ENCODE measurements around the gene SNORC. TPM values are rescaled to one million over a fixed set of nuclear protein-coding genes. Genes with fewer than 3 reads are reported as not detected.

The SNORC gene
- total RNA-seq, 1 donor from 2014 or later = 2.1 TPM

DNA sequence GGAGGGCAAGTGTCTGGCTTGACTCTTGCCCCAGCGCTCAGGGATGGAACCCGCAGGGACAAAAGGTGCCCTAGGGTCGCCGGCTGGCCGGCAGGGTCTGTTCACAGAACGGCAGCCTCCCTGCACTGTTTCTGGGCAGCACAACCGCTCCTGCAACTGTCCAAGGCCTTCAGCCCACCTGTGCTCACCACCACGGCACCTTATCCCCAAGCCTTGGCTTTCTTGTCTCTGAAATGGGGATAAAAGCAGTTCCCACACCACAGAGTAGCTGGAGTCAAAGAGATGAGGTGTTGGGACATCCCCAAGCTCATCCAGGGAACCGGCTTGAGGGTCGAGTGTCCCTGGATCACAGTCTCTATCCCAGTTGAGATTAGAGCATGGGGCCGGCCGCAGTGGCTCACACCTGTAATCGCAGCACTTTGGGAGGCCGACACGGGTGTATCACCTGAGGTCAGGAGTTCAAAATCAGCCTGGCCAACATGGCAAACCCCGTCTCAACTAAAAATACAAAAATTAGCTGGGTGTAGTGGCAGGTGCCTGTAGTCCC, 4.7 kb downstream of the SNORC start:
- Mint-ChIP-seq H3K4me3 (ENCODE audit: unreplicated experiment) (peak overlapping the region; percentile 60), H3K4me1 (ENCODE audit: unreplicated experiment) (peaks cover 4% of the 10 kb centered on the region), H3K36me3 (ENCODE audit: unreplicated experiment) (no peaks in the 10 kb centered on the region), H3K27me3 (ENCODE audit: unreplicated experiment) (peaks cover 7% of the 10 kb centered on the region), H3K9me3 (ENCODE audit: unreplicated experiment) (no peaks in the 10 kb centered on the region), H3K27ac (ENCODE audit: unreplicated experiment) (no peak overlapping the region)
- TF ChIP-seq, protein P1, sequence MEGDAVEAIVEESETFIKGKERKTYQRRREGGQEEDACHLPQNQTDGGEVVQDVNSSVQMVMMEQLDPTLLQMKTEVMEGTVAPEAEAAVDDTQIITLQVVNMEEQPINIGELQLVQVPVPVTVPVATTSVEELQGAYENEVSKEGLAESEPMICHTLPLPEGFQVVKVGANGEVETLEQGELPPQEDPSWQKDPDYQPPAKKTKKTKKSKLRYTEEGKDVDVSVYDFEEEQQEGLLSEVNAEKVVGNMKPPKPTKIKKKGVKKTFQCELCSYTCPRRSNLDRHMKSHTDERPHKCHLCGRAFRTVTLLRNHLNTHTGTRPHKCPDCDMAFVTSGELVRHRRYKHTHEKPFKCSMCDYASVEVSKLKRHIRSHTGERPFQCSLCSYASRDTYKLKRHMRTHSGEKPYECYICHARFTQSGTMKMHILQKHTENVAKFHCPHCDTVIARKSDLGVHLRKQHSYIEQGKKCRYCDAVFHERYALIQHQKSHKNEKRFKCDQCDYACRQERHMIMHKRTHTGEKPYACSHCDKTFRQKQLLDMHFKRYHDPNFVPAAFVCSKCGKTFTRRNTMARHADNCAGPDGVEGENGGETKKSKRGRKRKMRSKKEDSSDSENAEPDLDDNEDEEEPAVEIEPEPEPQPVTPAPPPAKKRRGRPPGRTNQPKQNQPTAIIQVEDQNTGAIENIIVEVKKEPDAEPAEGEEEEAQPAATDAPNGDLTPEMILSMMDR (IDR thresholded peaks at IDR 0.05) = no peak
- DNase-seq (ENCODE audit: extremely low spot score, unreplicated experiment) = no peak

DNA sequence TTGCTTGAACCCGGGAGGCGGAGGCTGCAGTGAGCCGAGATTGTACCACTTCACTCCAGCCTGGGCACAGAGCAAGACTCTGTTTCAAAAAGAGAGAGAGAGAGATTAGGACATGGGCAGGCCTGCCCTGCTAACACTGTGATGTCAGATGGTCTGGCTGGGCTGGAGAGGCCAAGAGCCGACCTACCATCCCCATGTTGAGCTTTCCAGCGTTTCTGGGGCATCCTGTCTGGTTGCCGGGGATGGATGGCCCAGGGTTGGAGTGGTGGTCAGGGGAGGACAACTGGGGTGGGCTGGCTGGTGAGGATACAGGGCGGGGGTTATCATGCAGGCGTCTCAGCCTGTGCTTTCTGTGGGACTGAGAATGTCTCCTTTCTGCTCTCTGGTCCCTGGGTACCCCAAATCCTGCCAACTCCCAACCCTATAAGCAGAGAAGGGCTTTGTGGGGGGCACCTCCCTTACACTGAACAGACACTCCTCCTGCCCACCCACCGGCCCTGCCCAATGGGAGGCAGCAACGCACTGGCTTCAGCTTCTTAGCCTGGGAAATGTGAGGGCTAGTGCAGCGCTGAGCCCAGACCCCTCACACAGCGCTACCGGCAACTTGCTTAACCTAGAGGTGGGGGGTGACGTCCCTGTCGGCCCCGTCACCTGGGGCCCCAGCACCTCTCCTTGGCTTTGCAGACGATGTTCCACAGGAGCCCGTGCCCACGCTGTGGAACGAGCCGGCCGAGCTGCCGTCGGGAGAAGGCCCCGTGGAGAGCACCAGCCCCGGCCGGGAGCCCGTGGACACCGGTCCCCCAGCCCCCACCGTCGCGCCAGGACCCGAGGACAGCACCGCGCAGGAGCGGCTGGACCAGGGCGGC, 5.4 kb downstream of the SNORC start:
- Mint-ChIP-seq H3K9me3 (ENCODE audit: unreplicated experiment) (no peaks in the 10 kb centered on the region), H3K27ac (ENCODE audit: unreplicated experiment) (no peak overlapping the region), H3K27me3 (ENCODE audit: unreplicated experiment) (peaks cover 7% of the 10 kb centered on the region), H3K4me3 (ENCODE audit: unreplicated experiment) (peak overlapping the region; percentile 60), H3K4me1 (ENCODE audit: unreplicated experiment) (peaks cover 4% of the 10 kb centered on the region), H3K36me3 (ENCODE audit: unreplicated experiment) (no peaks in the 10 kb centered on the region)
- no peak for DNase-seq (ENCODE audit: extremely low spot score, unreplicated experiment)
- TF ChIP-seq, protein P1 (IDR thresholded peaks at IDR 0.05) = no peak

DNA sequence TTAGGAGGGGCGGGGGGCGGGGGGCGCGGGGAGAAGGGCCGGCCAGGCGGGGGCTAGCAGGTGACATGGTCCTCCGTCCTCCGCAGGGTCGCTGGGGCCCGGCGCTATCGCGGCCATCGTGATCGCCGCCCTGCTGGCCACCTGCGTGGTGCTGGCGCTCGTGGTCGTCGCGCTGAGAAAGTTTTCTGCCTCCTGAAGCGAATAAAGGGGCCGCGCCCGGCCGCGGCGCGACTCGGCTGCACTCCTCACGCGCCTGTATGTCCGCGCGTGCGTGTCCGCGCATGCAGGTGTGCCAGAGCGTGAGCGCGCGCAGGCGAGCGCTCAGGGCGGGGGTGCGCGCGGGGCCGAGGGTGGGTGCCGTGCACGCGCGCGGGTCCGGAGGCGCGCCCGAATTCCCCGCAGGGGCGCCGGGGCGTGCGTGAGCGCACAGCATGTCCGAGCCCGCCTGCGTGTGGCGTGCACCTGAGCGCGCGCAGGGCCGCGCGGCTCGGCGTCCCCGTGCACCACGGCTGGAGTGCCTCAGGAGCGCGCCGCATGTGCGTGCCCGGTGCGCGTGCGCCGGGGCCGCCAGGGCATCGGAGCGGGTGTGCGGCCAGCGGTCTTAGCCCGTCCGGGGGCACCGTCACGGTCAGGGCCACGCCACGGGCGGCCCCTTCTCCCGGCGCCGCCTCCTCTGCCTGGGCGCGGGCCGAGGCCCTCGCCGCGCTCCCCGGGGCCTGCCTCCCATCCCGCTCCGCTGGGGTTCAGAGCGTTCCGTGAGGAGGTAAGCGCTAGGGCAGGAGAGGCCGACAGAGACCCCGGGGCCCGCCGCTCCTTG, 6.3 kb downstream of the SNORC start:
- Mint-ChIP-seq H3K27ac (ENCODE audit: unreplicated experiment) (no peak overlapping the region), H3K9me3 (ENCODE audit: unreplicated experiment) (no peaks in the 10 kb centered on the region), H3K4me3 (ENCODE audit: unreplicated experiment) (no peak overlapping the region), H3K27me3 (ENCODE audit: unreplicated experiment) (peaks cover 7% of the 10 kb centered on the region), H3K36me3 (ENCODE audit: unreplicated experiment) (no peaks in the 10 kb centered on the region), H3K4me1 (ENCODE audit: unreplicated experiment) (peaks cover 4% of the 10 kb centered on the region)
- TF ChIP-seq, protein P1 (IDR thresholded peaks at IDR 0.05) = peak; percentile 27
- no peak for DNase-seq (ENCODE audit: extremely low spot score, unreplicated experiment)

DNA sequence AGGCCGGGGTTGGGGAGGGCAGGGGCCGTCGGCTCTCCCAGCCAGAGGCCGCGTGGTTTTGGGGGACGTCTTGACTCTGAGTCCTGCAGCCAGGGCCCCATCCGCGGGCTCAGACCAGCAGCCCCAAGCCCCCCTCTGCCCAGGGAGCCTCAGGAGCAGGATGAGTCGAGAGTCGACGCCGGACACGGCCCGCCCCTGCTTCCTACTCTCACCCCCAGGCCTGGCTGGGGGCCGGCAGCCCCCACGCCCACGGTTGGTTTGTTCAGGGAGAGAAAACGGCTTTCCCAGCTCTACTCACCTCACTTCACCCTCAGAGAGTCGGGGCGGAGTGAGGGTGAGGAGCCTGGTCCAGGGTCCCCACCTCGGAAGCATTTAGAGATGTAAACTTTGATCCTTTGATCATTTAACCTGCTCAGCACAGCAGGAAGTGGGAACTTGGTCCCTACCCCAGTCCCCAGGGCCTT, 6.9 kb downstream of the SNORC start:
- Mint-ChIP-seq H3K27ac (ENCODE audit: unreplicated experiment) (no peak overlapping the region), H3K9me3 (ENCODE audit: unreplicated experiment) (no peaks in the 10 kb centered on the region), H3K27me3 (ENCODE audit: unreplicated experiment) (peaks cover 7% of the 10 kb centered on the region), H3K4me3 (ENCODE audit: unreplicated experiment) (peak overlapping the region; percentile 38), H3K36me3 (ENCODE audit: unreplicated experiment) (no peaks in the 10 kb centered on the region), H3K4me1 (ENCODE audit: unreplicated experiment) (peaks cover 4% of the 10 kb centered on the region)
- no peak for DNase-seq (ENCODE audit: extremely low spot score, unreplicated experiment)
- TF ChIP-seq, protein P1 (IDR thresholded peaks at IDR 0.05) = no peak
